ENCODE results near the gene PIBF1.
"Not testable (repeated sequence)": the region's sequence is repeated elsewhere in the genome, so short reads cannot be mapped to it uniquely, and the experiment has no call there.

Gene PIBF1

DNA sequence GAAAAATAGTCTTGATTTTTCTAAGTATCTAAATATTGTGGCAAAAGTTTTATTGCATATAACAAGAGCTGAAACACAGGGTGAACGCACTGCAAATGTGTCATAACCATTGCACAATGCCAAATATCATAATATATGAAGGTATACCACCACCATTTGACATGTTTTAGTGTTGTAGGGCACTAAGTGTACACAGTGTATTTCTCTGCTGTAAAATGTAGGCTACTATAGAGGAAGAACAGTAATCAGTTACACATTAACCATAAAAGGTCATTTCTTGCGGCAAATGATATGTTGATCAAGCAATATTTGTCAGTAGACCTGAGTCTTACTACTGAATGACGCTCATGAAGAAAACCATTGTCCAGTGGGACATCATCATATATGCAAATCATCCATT lies 258.6 kb downstream of the PIBF1 start:
- TF ChIP-seq, protein P1, sequence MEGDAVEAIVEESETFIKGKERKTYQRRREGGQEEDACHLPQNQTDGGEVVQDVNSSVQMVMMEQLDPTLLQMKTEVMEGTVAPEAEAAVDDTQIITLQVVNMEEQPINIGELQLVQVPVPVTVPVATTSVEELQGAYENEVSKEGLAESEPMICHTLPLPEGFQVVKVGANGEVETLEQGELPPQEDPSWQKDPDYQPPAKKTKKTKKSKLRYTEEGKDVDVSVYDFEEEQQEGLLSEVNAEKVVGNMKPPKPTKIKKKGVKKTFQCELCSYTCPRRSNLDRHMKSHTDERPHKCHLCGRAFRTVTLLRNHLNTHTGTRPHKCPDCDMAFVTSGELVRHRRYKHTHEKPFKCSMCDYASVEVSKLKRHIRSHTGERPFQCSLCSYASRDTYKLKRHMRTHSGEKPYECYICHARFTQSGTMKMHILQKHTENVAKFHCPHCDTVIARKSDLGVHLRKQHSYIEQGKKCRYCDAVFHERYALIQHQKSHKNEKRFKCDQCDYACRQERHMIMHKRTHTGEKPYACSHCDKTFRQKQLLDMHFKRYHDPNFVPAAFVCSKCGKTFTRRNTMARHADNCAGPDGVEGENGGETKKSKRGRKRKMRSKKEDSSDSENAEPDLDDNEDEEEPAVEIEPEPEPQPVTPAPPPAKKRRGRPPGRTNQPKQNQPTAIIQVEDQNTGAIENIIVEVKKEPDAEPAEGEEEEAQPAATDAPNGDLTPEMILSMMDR (IDR thresholded peaks at IDR 0.05; ENCODE audit: low read depth, low read length), result no peak
- H3K4me3 ChIP-seq (replicated peaks in 1 of 2; ENCODE audit: low read depth in 2 of 2, low read length in 2 of 2), result no peak overlapping the region
- no peak for DNase-seq (ENCODE audit: low read depth in 2 of 2)

DNA sequence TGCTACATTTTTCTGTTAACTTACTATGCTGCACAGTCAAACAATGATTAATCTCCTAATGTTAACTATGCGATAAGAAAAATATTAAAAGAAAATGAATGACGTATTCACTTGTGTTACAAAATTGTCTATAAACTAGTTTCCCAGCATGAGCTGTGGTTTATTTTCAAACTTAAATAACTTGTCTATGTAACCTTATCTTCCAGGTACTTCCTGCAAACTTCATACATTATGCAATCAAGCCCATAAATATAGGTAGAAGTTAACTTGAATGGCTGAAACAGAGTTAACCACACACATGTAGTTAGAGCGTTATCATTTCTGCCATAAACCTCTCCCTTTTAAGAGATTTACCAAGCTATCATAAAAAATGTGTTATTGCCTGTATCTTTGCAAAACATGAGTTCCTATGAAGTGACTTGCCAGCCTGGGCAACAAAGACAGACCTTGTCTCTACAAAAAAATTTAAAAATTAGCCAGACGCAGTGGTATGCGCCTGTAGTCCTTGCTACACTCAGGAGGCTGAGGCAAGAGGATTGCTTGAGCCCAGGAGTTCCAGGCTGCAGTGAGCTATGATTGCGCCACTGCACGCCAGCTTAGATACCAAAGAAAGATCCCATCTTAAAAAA lies 259.1 kb downstream of the PIBF1 start:
- no peak overlapping the region for H3K4me3 ChIP-seq (replicated peaks in 1 of 2; ENCODE audit: low read depth in 2 of 2, low read length in 2 of 2)
- TF ChIP-seq, protein P1 (IDR thresholded peaks at IDR 0.05; ENCODE audit: low read depth, low read length), result no peak
- DNase-seq (ENCODE audit: low read depth in 2 of 2), result no peak

DNA sequence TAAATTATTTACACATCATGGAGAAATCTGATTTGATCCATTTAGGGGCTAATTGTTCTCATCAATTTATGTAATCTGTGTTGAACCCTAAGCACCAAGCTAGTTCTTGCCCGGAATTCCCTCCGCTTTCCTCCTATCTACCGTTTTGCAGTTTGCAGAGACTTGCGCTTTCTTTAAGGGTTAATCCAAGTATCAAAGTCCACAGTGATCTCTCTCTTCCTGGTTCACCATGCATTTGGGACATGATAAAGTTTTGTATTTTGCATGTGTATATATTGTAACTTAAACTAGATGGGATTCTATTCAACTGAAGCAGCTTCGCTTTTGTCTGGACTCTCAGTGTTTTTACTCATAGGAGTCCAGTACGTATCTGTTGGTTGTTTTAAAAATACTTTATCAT lies 263.1 kb downstream of the PIBF1 start:
- no peak overlapping the region for H3K4me3 ChIP-seq (replicated peaks in 1 of 2; ENCODE audit: low read depth in 2 of 2, low read length in 2 of 2)
- TF ChIP-seq, protein P1 (IDR thresholded peaks at IDR 0.05; ENCODE audit: low read depth, low read length), result no peak
- DNase-seq (ENCODE audit: low read depth in 2 of 2), result no peak

DNA sequence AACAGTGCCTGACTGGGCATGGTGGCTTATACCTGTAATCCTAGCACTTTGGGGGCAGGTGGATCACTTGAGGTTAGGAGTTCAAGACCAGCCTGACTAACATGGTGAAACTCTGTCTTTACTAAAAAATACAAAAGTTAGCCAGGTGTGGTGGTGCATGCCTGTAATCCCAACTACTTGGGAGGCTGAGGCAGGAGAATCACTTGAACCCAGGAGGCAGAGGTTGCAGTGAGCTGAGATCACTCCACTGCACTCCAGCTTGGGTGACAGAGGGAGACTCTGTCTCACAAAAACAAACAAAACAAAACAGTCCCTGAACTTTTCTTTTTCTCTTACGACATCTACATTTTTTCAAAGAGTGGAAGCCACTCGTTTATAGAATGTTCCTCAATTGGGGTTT lies 266.7 kb downstream of the PIBF1 start:
- H3K4me3 ChIP-seq (replicated peaks in 1 of 2; ENCODE audit: low read depth in 2 of 2, low read length in 2 of 2); DNase-seq (ENCODE audit: low read depth in 2 of 2): not testable (repeated sequence)

DNA sequence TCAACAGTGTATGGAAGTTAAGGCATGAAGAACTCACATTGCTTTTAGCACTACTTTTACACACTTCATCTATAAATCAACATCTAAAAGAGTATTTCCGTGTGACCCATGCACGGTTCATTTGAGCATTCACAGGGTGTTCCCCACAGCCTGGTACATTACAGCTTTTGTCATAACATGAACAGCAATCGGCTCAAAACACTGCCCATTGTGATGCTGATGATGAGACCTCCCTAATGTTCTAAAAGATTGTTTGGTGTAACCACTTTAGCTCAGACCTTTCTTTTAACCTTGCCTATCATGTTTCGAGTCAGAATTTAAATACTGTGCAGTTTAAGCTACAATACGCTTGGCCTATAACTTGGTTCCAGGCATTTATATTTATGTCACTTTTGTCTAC lies 272.8 kb downstream of the PIBF1 start:
- TF ChIP-seq, protein P1 (IDR thresholded peaks at IDR 0.05; ENCODE audit: low read depth, low read length), result no peak
- no peak overlapping the region for H3K4me3 ChIP-seq (replicated peaks in 1 of 2; ENCODE audit: low read depth in 2 of 2, low read length in 2 of 2)
- no peak for DNase-seq (ENCODE audit: low read depth in 2 of 2)

DNA sequence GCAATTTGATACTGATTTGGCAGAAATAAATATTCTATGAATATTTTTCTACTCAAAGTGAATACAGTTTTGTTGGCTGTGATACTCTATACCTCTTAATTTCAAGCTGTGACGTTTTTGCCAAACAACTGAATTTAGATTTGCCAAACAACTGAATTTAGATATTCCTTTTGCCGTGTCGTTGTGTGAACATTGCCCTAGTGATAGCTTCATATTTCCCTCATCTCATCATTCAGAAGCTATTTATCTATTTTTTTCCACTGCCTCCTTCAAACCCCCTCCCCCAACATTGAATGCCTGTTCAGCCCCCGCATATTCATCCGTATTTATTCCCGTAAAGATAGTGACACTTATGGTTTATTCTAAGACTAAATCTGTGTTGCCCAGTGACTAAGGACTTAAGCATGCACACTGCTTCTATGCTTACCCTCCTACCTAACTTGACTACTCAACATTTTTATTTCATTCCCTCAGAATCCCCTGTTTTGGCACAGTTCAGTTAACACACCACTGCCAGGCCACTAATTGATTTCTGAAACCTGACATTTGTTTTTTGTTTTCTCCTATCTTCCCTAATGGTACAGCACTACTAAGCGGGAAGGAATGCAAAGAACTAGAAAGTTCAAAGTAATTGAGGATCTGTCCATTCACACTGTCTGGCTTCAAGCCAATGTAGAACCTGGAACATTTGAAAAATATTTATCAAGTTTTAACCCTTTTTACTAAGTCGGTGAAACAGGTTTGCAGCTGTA lies 274.1 kb downstream of the PIBF1 start:
- TF ChIP-seq, protein P1 (IDR thresholded peaks at IDR 0.05; ENCODE audit: low read depth, low read length), result no peak
- peak; percentile 83 to 88 for DNase-seq (ENCODE audit: low read depth in 2 of 2)
- H3K4me3 ChIP-seq (replicated peaks in 1 of 2; ENCODE audit: low read depth in 2 of 2, low read length in 2 of 2), result no peak overlapping the region

DNA sequence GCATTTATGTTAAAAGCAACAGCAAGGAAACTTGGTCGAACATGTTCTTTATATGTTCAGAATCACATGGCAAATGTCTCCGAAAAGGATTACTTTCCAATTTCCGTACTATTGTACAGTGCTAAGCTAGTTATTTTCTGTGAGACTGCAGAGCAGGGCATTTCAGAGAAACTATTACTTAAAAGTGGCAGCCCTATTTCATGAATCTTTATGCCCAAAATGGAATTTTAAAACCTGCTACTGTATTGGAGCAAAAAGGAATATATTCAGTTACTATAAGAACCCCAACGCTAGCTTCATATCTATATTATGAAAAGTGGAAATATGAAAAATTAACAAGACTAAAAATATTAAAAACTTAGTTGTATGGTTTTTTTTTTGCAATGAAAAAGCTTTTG lies 274.6 kb downstream of the PIBF1 start:
- TF ChIP-seq, protein P1 (IDR thresholded peaks at IDR 0.05; ENCODE audit: low read depth, low read length), result no peak
- no peak overlapping the region for H3K4me3 ChIP-seq (replicated peaks in 1 of 2; ENCODE audit: low read depth in 2 of 2, low read length in 2 of 2)

More for the DNA sequence above, 274.6 kb downstream of the PIBF1 start:
- DNase-seq (ENCODE audit: low read depth in 2 of 2), result no peak
